K562 (cell line): ENCODE measurements around the gene GNB5. TPM values are rescaled to one million over a fixed set of nuclear protein-coding genes. Genes with fewer than 3 reads are reported as not detected.
"Not testable (repeated sequence)": the region's sequence is repeated elsewhere in the genome, so short reads cannot be mapped to it uniquely, and the experiment has no call there.

Experiments used
- ATAC-seq: fragments of 200-7000 bp; cut with Tn5 transposase; 3 replicates; pipeline ENCODE4 v1.9.1; 2020; ENCODE audit warnings: moderate library complexity
- BruUV-seq: library from RNA; stranded (reverse); fragments of 400-500 nt; replicated peaks from 2 replicates; lab custom pipeline; 2021; lab: Mats Ljungman, UMichigan
- CTCF ChIA-PET: fragments of 300-600 bp; formaldehyde crosslinking; extraction: SDS; loops from one replicate; lab custom pipeline; 2021; ENCODE audit warnings: low intra/inter-chr PET ratio; lab: Yijun Ruan, JAX
- POLR2A ChIA-PET: fragments of 300-600, 350-650 bp; sonication (Branson Sonifier 250); formaldehyde crosslinking; extraction: SDS; loops from one replicate; lab custom pipeline; 2021; ENCODE audit warnings: antibody characterized with exemption, inconsistent platforms; lab: Yijun Ruan, JAX
- DNase-seq, 4 experiments: peaks; one replicate each; pipeline versions ENCODE4 v3.0.0 to v3.0.0-alpha.2; 2011 to 2018; ENCODE audit warnings: low spot score in 3 of 4, mixed read lengths in 3 of 4; ENCODE audit errors: extremely low read depth in 1 of 4
- FAIRE-seq: peaks from 2 replicates; lab custom pipeline; 2011; peaks lifted over from hg19 to GRCh38; lab: Jason Lieb, UNC
- H2AFZ ChIP-seq: 2 replicates; pipeline ENCODE4 v1.6.0; 2011; ENCODE audit warnings: low read depth, low read length, control low read depth, inconsistent platforms
- H3K27ac ChIP-seq: fragments of 200-600 bp; 3 replicates; pipeline ENCODE4 v1.8.0; 2011; ENCODE audit warnings: low read depth, mild to moderate bottlenecking, control low read depth, inconsistent platforms, low read length, moderate library complexity, mixed read lengths; ENCODE audit errors: extremely low read depth
- H3K27me3 ChIP-seq, 2 experiments: fragments of 300-600 bp in 1 of 2; 2 replicates in 1 of 2; 3 replicates in 1 of 2; pipeline versions ENCODE4 v1.6.0 to v1.8.0; 2011; ENCODE audit warnings: inconsistent platforms in 2 of 2, low read length in 2 of 2, mild to moderate bottlenecking in 1 of 2, mixed read lengths in 1 of 2, moderate library complexity in 1 of 2; ENCODE audit not compliant: control insufficient read depth in 2 of 2, insufficient read depth in 2 of 2
- H3K36me3 ChIP-seq: fragments of 300-600 bp; 3 replicates; pipeline ENCODE4 v1.8.0; 2011; ENCODE audit warnings: mild to moderate bottlenecking, low read length, inconsistent platforms; ENCODE audit not compliant: control insufficient read depth, insufficient read depth
- H3K4me1 ChIP-seq, 2 experiments: fragments of 200-600 bp in 1 of 2; replicated peaks in 1 of 2; 2 replicates in 1 of 2; 3 replicates in 1 of 2; pipeline versions ENCODE4 v1.5.1 to v1.8.0; 2011; ENCODE audit warnings: inconsistent platforms in 2 of 2, low read length in 2 of 2, mild to moderate bottlenecking in 1 of 2, mixed read lengths in 1 of 2, moderate library complexity in 1 of 2; ENCODE audit not compliant: control insufficient read depth in 2 of 2, insufficient read depth in 2 of 2
- H3K4me2 ChIP-seq: 2 replicates; pipeline ENCODE4 v1.6.1; 2011; ENCODE audit warnings: low read length, control low read depth, inconsistent platforms, mixed read lengths; ENCODE audit not compliant: insufficient read depth
- H3K4me3 ChIP-seq: fragments of 200-600 bp; sonication (generic), shearing (Covaris generic); 2 replicates; pipeline ENCODE4 v1.5.1; 2016; ENCODE audit warnings: control low read depth, inconsistent platforms
- H3K79me2 ChIP-seq: fragments of 200-600 bp; 3 replicates; pipeline ENCODE4 v1.8.0; 2011; ENCODE audit warnings: low read length, inconsistent platforms; ENCODE audit not compliant: control insufficient read depth, insufficient read depth
- H3K9ac ChIP-seq, 2 experiments: 2 replicates each; pipeline versions ENCODE4 v1.6.0 to v1.6.1; 2011; ENCODE audit warnings: low read depth in 2 of 2, low read length in 2 of 2, control low read depth in 1 of 2, inconsistent platforms in 1 of 2, mild to moderate bottlenecking in 1 of 2, mixed read lengths in 1 of 2; ENCODE audit not compliant: insufficient read depth in 1 of 2
- H3K9me1 ChIP-seq: one replicate; pipeline ENCODE4 v1.6.0; 2011; ENCODE audit warnings: inconsistent platforms, mild to moderate bottlenecking, low read length, moderate library complexity; ENCODE audit not compliant: control insufficient read depth, insufficient read depth
- H3K9me3 ChIP-seq: replicated peaks from 2 replicates; pipeline ENCODE4 v1.5.1; 2011; ENCODE audit warnings: low read depth, low read length, inconsistent platforms; ENCODE audit not compliant: control insufficient read depth, insufficient read depth
- H4K20me1 ChIP-seq: replicated peaks from 2 replicates; pipeline ENCODE4 v1.6.1; 2011; ENCODE audit warnings: low read length, inconsistent platforms, mixed read lengths; ENCODE audit not compliant: control insufficient read depth, insufficient read depth
- ASH1L ChIP-seq: fragments of 450-650 bp; IDR thresholded peaks from 2 replicates; pipeline ENCODE4 v1.6.1; 2018; ENCODE audit warnings: borderline replicate concordance, mild to moderate bottlenecking, low read depth; ENCODE audit not compliant: partially characterized antibody
- CEBPB ChIP-seq: fragments of 450-650 bp; IDR thresholded peaks from 2 replicates; pipeline ENCODE4 v1.6.1; 2016; ENCODE audit warnings: missing genetic modification characterization, missing compliant biosample characterization
- EZH2 ChIP-seq: IDR thresholded peaks from 2 replicates; pipeline ENCODE4 v1.6.1; 2012; ENCODE audit warnings: low read depth, mild to moderate bottlenecking, inconsistent platforms, low read length, borderline replicate concordance
- NCOA1 ChIP-seq: fragments of 450-650 bp; IDR thresholded peaks from 2 replicates; pipeline ENCODE4 v1.6.1; 2016; ENCODE audit warnings: low read depth
- PHB2 ChIP-seq: fragments of 450-650 bp; IDR thresholded peaks from 2 replicates; pipeline ENCODE4 v1.6.1; 2017; ENCODE audit warnings: low read depth
- SMARCA5 ChIP-seq: fragments of 450-650 bp; IDR thresholded peaks from 2 replicates; pipeline ENCODE4 v1.6.1; 2016
- ZHX1 ChIP-seq: fragments of 150-350 bp; conservative IDR thresholded peaks from 2 replicates; pipeline ENCODE4 v1.6.1; 2014; ENCODE audit warnings: low read length
- ZNF592 ChIP-seq: fragments of 450-650 bp; IDR thresholded peaks from 2 replicates; pipeline ENCODE4 v1.6.1; 2017; ENCODE audit warnings: antibody characterized with exemption, mild to moderate bottlenecking
- WGBS: fragments of 100-300 bp; shearing (Covaris generic); methylation state at CpG from one replicate; pipeline ENCODE4 v1.1.6; 2016; ENCODE audit warnings: low coverage, mixed read lengths; ENCODE audit not compliant: insufficient coverage; ENCODE audit errors: missing lambda C conversion rate; 5-methylcytosine and 5-hydroxymethylcytosine counted together
- in situ Hi-C: fragments of 300-500 bp; cut with MboI; formaldehyde crosslinking; loops from 4 replicates; pipeline ENCODE4 v1.15.0; 2018; ENCODE audit warnings: inconsistent platforms, mixed read lengths
- intact Hi-C: fragments of 100-400 bp; cut with micrococcal nuclease; formaldehyde crosslinking; loops from 2 replicates; pipeline ENCODE4 v1.14.2; 2022
- polyA plus RNA-seq, 8 experiments: library from polyadenylated mRNA; depleted of rRNA in 4 of 8; stranded (reverse) in 5 of 8; unstranded in 3 of 8; fragments of >200 nt; fragmentation: Nextera tagmentation in 2 of 8; fragmentation: Illumina TruSeq in 1 of 8; extraction: Ambion mirVana in 2 of 8; extraction: Trizol in 1 of 8; gene quantifications; 2 replicates each; pipeline versions ENCODE4 v1.2.1 to v1.2.3, GENCODE V29; 2011 to 2014; ENCODE audit warnings: inconsistent platforms in 1 of 8, missing spikeins in 1 of 8
- total RNA-seq, 7 experiments: library from RNA; depleted of rRNA in 6 of 7; stranded (reverse); fragments of >200 nt in 6 of 7; fragmentation: Illumina TruSeq in 2 of 7; extraction: Trizol in 2 of 7; gene quantifications; 2 replicates each; pipeline versions ENCODE4 v1.2.1 to v1.2.3, GENCODE V29; 2011 to 2021; ENCODE audit warnings: low replicate concordance in 1 of 7

The GNB5 gene
- total and polyA plus RNA-seq, 9 of the 15 experiments (the other 6 are each of a cell fraction or from before 2014, with no cell fraction given) = 0.11 to 2.1 (median 0.77) TPM

GRCh38 chr15:52238989-52239525 lies 47.9 kb upstream of the GNB5 start:
- H3K4me1 ChIP-seq, in situ Hi-C loops, H3K9ac ChIP-seq, H3K36me3 ChIP-seq, DNase-seq, ATAC-seq, H3K27ac ChIP-seq, H4K20me1 ChIP-seq, H3K4me3 ChIP-seq, H3K9me1 ChIP-seq, H3K79me2 ChIP-seq, FAIRE-seq, intact Hi-C loops, H3K4me2 ChIP-seq, BruUV-seq, H3K9me3 ChIP-seq, H2AFZ ChIP-seq, CTCF ChIA-PET: not testable (repeated sequence)
- peaks cover 38 to 66% of the 10 kb centered on the region in 2 experiments for H3K27me3 ChIP-seq
- 5% methylated on average over 13 of the region's 13 CpGs for WGBS
- POLR2A ChIA-PET = interaction anchor here (0.8 kb wide), 1 partner anchor 17 kb away, joined by 3 read pairs; no protein-coding TSS in a partner anchor
- TF ChIP-seq CEBPB (tag) (peak; percentile 64), EZH2 (0 out of 2 replicates have a peak, but pooled peaks have one; percentile 45)

GRCh38 chr15:52238149-52238548 lies 47.0 kb upstream of the GNB5 start:
- 0% methylated on average over 3 of the region's 3 CpGs for WGBS
- FAIRE-seq (no peak), ATAC-seq (no peak), DNase-seq (no peak)
- Histone ChIP-seq H3K36me3 (no peaks in the 10 kb centered on the region), H4K20me1 (peaks cover 4% of the 10 kb centered on the region; the same call in 1 of the 2 replicates), H3K4me2 (no peak overlapping the region), H3K4me3 (no peak overlapping the region), H3K9ac (no peak overlapping the region), H3K9me3 (no peaks in the 10 kb centered on the region), H2AFZ (no peak overlapping the region), H3K27ac (no peak overlapping the region), H3K4me1 (no peaks in the 10 kb centered on the region), H3K79me2 (no peaks in the 10 kb centered on the region), H3K9me1 (no peaks in the 10 kb centered on the region), H3K27me3 (peaks cover 41 to 61% of the 10 kb centered on the region in 2 experiments)
- BruUV-seq = no TSS peak
- intact Hi-C loops = no loop called here
- in situ Hi-C loops = no loop called here
- ChIA-PET POLR2A (no interaction called here), CTCF (no interaction called here)
- TF ChIP-seq ZHX1 (no peak), NCOA1 (no peak), ZNF592 (no peak), PHB2 (no peak), ASH1L (no peak), SMARCA5 (no peak)
